ENCODE data around the gene GSTA4.
"Not testable (repeated sequence)": the region's sequence is repeated elsewhere in the genome, so short reads cannot be mapped to it uniquely, and the experiment has no call there.

GSTA4 gene

GRCh38 chr6:52958546-52959255 is 36.4 kb downstream of the GSTA4 start:
- H3K27me3 ChIP-seq = no peaks in the 10 kb centered on the region
- no peaks in the 10 kb centered on the region for H3K36me3 ChIP-seq
- DNase-seq = no peak
- H3K4me1 ChIP-seq = no peaks in the 10 kb centered on the region
- no peaks in the 10 kb centered on the region for H3K9me3 ChIP-seq
- no peak for TF ChIP-seq CTCF (IDR thresholded peaks at IDR 0.05; ENCODE audit: low read depth, low read length)
- H3K4me3 ChIP-seq (ENCODE audit: low read depth, low read length) = no peak overlapping the region

- TF ChIP-seq CTCF (IDR thresholded peaks at IDR 0.05; ENCODE audit: low read depth, low read length) = no peak
- DNase-seq = no peak
- Histone ChIP-seq H3K4me1 (no peaks in the 10 kb centered on the region), H3K36me3 (no peaks in the 10 kb centered on the region), H3K27me3 (no peaks in the 10 kb centered on the region), H3K4me3 (ENCODE audit: low read depth, low read length) (no peak overlapping the region), H3K9me3 (no peaks in the 10 kb centered on the region)
Measured at GRCh38 chr6:52955871-52956270, 39.2 kb downstream of the GSTA4 start.

- no peak for DNase-seq
- Histone ChIP-seq H3K4me3 (ENCODE audit: low read depth, low read length) (no peak overlapping the region), H3K36me3 (no peaks in the 10 kb centered on the region), H3K9me3 (no peaks in the 10 kb centered on the region), H3K27me3 (no peaks in the 10 kb centered on the region), H3K4me1 (no peaks in the 10 kb centered on the region)
- no peak for TF ChIP-seq CTCF (IDR thresholded peaks at IDR 0.05; ENCODE audit: low read depth, low read length)
Measured at GRCh38 chr6:52953911-52954839, 40.9 kb downstream of the GSTA4 start.

- no peaks in the 10 kb centered on the region for H3K36me3 ChIP-seq
- DNase-seq = no peak
- H3K4me1 ChIP-seq = 0 out of 2 replicates have a peak, but pooled peaks cover 4% of the 10 kb centered on the region
- TF ChIP-seq CTCF (IDR thresholded peaks at IDR 0.05; ENCODE audit: low read depth, low read length) = no peak
- no peak overlapping the region for H3K4me3 ChIP-seq (ENCODE audit: low read depth, low read length)
- no peaks in the 10 kb centered on the region for H3K27me3 ChIP-seq
- no peaks in the 10 kb centered on the region for H3K9me3 ChIP-seq
Measured at GRCh38 chr6:52946306-52946705, 48.8 kb downstream of the GSTA4 start.

GRCh38 chr6:52942821-52943220 is 52.3 kb downstream of the GSTA4 start:
- not testable (repeated sequence) for H3K9me3 ChIP-seq; DNase-seq; H3K27me3 ChIP-seq; H3K36me3 ChIP-seq; H3K4me1 ChIP-seq; H3K4me3 ChIP-seq (ENCODE audit: low read depth, low read length)

- no peak for DNase-seq
- TF ChIP-seq CTCF (IDR thresholded peaks at IDR 0.05; ENCODE audit: low read depth, low read length) = no peak
- Histone ChIP-seq H3K4me3 (ENCODE audit: low read depth, low read length) (no peak overlapping the region), H3K27me3 (no peaks in the 10 kb centered on the region), H3K9me3 (no peaks in the 10 kb centered on the region), H3K36me3 (no peaks in the 10 kb centered on the region), H3K4me1 (0 out of 2 replicates have a peak, but pooled peaks cover 4% of the 10 kb centered on the region)
Measured at GRCh38 chr6:52942221-52942620, 52.9 kb downstream of the GSTA4 start.
